PFSK-1 (cell line): ENCODE measurements around the gene ANKS1A.

Source experiments
- FOXP2 ChIP-seq: optimal IDR thresholded peaks from 2 replicates; pipeline ENCODE3; 2011; ENCODE audit warnings: borderline replicate concordance, control low read depth, inconsistent platforms; ENCODE audit not compliant: insufficient read depth; ENCODE audit errors: extremely low read length, extremely low read depth
- POLR2AphosphoS5 ChIP-seq: IDR thresholded peaks from 2 replicates; pipeline ENCODE4 v1.6.1; 2012; ENCODE audit warnings: low read depth, mild to moderate bottlenecking, control low read depth, low read length, moderate library complexity
- REST ChIP-seq, 2 experiments: IDR thresholded peaks; 2 replicates each; pipeline versions ENCODE4 v1.6.1 to v1.8.0; 2011 to 2012; ENCODE audit warnings: low read depth in 2 of 2, low read length in 2 of 2, control low read depth in 1 of 2, inconsistent platforms in 1 of 2, mild to moderate bottlenecking in 1 of 2, moderate library complexity in 1 of 2; ENCODE audit not compliant: insufficient read depth in 1 of 2
- SIN3A ChIP-seq: IDR thresholded peaks from 2 replicates; pipeline ENCODE4 v1.6.1; 2012; ENCODE audit warnings: mild to moderate bottlenecking, low read length, moderate library complexity, borderline replicate concordance; ENCODE audit not compliant: insufficient read depth
- TAF1 ChIP-seq: IDR thresholded peaks from 2 replicates; pipeline ENCODE4 v1.6.1; 2012; ENCODE audit warnings: low read length, control low read depth, borderline replicate concordance; ENCODE audit not compliant: insufficient read depth

DNA sequence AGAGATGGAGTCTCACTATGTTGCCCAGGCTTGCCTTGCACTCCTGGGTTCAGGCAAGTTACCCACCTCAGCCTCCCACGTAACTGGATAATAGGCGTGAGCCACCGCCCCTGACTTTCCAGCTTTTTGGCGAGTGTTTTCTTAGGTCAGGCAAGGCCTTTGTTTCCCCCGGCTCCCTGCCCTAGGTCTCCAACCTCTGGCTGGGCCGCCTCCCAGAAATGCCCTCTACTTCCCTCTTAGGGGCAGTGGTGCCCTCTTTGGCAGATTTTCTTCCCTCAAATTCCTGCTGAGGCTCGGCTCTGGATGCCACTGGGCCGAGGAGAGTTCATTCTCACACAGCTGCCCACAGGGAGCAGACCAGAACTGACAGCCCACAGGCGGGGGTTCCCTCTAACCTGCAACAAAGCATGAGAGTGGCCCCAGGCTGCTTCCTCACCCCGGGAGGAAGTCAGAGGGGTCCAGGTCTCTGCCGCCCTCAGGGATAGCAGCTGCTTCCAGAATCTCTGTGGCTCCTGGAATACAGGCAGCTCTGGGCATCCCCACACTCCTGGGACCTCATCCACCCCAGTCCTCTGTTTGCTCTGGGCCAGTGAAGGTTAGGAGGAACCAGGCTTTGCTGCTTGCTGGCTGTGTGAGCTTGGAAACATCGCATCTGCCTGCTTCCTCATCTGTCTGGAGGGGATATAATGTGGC lies 195.6 kb downstream of the ANKS1A start:
- TF ChIP-seq TAF1 (no peak), REST (IDR thresholded peaks at IDR 0.05; ENCODE audit: insufficient read depth in 1 of 2, low read depth in 2 of 2, low read length in 2 of 2) (no peak), SIN3A (no peak), POLR2AphosphoS5 (no peak), FOXP2 (no peak)
